ENCODE measurements around the gene ALG1.
A peak's percentile ranks its signal among the peaks of the same experiment; 100 is the strongest.
"Not testable (repeated sequence)": the region's sequence is repeated elsewhere in the genome, so short reads cannot be mapped to it uniquely, and the experiment has no call there.

Gene ALG1

GRCh38 chr16:5045499-5046115 is 26.0 kb upstream of the ALG1 start:
- no peak for DNase-seq

GRCh38 chr16:5046914-5047313 is 24.7 kb upstream of the ALG1 start:
- DNase-seq = no peak

DNA sequence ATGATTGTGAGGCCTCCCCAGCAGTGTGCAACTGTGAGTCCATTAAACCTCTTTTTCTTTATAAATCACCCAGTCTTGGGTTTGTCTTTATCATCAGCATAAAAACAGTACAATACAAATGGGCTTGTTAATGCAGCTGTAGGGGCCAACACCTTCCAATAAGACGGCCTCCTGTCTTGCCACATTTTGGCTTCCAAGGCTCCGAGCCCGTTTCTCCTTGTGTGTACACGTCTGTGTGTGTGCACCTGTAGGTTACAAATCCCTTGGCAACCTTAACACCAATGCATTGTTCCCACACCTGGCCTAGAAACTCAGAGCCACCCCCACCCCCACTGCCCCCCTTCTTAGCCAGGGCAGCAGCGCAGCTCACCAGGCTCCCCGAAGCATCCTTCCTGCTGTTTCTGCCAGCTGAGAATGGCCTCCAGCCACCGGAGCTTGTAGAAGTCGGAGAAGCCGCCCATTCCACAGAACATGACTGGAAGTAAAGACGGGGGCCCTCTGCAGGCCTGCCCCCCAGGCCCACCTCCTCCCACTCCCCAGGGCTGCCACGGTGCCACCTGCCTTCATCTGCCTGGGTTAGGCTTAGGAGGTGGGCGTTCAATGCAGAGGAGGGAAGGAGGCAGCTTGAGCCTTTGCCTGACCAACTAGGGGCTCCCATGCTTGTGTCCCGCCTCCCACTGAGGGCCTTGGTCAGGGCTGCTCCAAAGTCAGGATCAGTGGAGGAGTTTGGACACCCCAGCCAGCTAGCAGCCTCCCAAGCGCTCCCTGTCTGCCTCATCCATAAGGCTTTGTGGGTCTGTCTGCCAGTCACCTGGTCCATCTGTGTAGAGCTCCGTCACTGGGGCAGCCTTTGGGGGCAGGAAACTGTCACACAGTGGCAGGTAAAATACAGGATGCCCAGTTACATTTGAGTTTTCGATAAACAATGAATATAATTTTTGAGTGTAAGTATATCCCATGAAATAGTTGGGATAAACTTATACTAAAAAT is 16.5 kb upstream of the ALG1 start:
- no peak for DNase-seq

DNA sequence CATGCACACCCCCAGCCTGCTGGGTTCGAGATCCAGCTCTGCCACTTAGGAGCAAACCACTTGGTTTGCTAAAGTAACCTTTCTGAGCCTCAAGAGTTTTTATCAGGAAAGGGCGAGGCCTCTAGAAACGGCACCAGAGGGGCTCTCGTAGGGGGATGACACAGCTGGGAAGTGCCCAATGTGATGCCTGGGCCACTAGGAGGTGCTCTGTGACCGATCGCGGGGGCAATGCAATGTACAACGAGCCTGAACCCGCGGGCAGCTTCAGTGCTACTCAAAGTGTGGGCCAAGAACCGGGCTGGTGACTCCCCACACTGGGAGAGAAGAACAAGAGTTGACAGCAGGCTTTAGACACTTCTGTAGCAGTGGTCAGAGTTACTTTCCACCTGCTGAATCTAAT is 15.3 kb upstream of the ALG1 start:
- DNase-seq = peak; percentile 34

DNA sequence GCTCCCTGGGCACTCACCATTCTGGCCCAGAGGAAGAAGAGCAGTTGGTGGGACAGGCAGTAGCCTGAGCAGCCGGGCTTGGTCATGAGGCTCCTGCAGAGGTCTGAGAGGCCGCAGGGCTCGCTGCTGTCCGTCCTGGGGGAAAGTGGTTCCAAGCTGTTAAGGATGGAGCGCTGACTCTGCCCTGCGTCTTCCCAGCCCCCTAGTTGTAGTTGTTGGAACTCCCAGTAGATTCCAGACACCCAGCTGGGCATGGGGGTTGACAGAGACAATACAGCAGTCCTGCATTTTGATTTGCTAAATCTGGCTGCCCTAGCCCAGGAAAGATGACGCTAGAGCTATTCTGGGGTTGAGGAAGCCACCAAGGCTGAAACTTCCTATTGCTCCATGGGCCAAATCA is 13.2 kb upstream of the ALG1 start:
- no peak for DNase-seq

DNA sequence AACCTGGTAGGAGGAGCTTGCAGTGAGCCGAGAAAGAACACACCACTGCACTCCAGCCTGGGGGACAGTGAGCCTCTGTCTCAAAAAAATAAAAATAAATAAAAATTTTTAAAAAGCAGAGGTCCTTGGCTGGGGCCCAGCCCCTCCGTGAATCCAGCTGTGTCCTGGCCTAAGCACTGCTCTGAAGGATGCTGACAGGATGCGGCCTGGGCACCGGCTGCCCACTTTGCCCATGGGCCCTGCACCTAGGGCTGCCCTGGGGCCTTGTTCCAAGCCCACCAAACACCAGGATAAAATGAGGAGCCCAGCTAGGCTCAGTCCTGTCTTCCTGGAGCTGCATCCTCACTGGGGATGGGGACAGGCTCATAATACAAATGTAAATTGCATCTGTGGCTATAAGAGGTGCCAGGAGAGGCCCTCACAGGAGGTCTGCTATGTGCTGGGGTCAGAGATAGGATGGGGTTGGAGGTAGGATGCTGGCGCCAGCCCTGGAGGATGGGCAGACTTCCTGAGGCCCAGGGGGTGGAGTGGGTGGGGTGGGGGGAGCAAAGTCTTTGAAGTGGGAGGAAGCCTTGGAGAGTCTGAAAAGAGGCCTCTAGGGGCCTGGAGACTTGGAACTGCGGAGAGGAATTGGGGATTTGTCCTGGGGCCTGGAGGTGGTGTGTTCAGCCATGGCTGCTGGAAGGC is 12.1 kb upstream of the ALG1 start:
- no peak for DNase-seq

DNA sequence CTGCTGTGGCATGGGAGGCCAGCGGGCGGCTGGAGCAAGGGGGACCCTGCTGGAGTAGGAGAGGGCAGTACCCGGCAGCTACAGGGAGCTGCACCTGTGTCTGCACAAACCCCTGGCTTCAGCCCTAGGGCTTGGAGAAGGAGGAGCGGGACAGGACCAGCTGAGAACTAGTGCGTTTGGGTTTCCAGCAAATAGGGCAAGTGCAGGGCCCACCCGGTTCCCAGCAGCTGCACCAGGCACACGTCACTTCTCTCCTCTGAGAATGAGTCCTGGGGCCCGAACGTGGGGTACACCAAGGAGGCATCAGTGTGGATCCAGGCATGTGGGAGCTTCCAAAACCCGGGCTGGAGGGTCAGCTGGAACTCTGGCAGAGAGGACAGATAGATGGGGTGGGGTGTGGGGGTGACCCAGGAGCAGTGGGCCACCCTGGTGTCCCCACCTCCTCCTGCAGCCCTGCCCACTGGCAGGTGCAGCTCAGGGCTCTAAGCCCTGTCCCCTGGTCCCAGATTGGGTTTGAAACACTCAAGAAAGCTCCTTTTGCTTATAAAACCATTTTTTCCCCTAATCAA is 11.5 kb upstream of the ALG1 start:
- no peak for DNase-seq

DNA sequence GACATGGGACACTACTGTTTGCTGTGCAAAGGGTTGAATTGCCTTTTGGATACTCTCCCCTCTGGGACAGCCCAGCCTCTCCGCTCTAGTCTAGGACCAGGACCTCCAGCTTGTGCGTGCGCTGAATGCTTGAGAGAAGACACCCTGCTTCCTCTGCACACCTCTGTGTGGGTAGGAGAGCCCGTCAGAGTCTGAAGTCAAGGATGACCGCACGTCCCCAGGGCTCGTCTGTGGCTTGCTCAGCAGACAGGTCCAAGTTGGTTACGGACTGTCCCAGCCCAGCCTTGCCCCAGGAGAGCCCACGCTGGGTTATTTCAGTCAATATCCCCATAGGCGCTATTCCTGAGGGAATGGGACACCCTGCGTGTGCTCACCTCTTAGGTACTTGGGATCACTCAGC is 9.6 kb upstream of the ALG1 start:
- no peak for DNase-seq

GRCh38 chr16:5062790-5063765 is 8.6 kb upstream of the ALG1 start:
- DNase-seq = no peak

GRCh38 chr16:5064915-5065314 is 6.7 kb upstream of the ALG1 start:
- DNase-seq = no peak

- DNase-seq = no peak
Measured at GRCh38 chr16:5065326-5065725, 6.3 kb upstream of the ALG1 start.

GRCh38 chr16:5065813-5066212 is 5.8 kb upstream of the ALG1 start, which contains the start of gene C16orf89:
Gene C16orf89, minus strand, starts transcription at chr16:5065956. Its CDS starts 48 bp downstream, at chr16:5065908.
- no peak for DNase-seq

GRCh38 chr16:5066511-5066910 is 5.1 kb upstream of the ALG1 start:
- DNase-seq = no peak

DNA sequence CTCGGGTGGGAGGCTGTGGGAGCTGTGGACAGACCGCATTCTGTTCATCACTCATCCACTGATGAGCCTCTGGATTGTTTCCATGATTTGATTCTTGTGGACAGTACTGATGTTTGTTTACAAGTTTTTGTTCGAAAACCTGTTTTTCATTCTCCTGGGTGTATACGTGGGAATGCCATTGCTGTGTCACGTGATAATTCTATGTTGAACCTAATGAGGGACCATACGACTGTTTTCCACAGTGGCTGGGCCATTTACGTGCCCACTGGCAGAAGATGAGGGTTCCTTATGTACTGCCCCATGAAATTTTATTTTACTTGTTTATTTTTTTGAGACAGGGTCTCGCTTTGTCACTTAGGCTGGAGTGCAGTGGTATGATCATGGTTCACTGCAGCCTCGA is 2.6 kb upstream of the ALG1 start:
- DNase-seq = no peak

GRCh38 chr16:5069854-5070253 is 1.8 kb upstream of the ALG1 start:
- no peak for DNase-seq

GRCh38 chr16:5070431-5071186 is 1.0 kb upstream of the ALG1 start:
- no peak for DNase-seq

GRCh38 chr16:5071341-5071680 is 332 bp upstream of the ALG1 start:
- DNase-seq = no peak

DNA sequence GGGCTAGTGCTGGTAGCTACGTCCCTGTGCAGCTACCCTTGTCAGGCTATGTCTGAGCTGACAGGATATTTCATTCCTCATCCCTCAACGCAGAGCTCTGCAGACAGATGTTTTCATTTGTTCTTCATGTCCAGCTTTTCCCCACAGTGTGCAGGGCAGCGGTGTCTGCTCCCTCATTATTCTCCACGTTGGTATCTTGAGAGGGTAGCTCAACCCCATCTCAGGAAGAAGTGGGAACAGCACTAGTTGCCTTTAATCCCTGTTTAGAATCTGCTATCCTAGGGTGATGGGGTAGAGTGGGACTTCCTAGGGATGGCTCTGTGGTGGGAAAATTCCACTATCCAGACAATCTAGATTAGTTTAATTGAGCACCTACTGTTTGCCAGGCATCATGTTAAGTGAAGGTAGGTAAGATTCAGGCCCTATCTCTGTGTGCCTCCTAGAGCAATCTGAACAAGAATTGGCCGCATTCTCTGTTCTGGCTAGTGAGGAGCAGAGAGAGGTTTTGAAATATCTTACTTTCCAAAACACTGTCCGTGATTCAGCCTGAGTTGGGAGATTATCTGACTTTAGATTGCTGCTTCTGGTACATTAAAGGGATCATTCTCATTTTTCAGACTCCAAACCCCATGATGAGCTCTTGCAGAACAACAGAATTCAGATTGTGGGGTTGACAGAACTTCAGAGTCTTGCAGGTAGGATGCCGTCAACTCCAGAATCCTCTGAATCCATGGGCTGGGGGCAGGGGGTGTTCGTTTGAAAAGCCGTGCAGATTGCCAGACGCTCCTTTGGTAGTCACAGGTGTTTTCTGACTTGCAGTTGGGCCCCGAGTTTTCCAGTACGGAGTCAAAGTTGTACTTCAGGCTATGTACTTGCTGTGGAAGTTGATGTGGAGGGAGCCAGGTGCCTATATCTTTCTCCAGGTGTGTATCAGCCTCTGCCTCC is 963 bp downstream of the ALG1 start:
- DNase-seq = no peak

DNA sequence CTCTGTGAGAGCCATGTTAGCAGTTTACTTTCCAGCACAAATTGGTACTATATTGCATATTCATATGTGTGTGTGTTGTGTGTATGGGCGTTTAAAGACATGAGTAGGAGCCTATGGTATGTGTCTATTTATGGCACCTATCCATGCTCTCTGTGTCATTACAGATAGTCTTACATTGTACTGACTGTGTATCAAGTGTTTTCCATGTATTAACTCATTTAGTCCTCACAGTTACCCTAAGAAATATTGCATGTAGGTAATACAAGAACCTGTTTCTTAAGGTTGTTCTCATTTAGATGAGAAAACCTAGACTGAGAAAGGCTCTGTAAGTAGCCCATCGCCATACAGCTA is 1.6 kb downstream of the ALG1 start:
- DNase-seq = no peak

DNA sequence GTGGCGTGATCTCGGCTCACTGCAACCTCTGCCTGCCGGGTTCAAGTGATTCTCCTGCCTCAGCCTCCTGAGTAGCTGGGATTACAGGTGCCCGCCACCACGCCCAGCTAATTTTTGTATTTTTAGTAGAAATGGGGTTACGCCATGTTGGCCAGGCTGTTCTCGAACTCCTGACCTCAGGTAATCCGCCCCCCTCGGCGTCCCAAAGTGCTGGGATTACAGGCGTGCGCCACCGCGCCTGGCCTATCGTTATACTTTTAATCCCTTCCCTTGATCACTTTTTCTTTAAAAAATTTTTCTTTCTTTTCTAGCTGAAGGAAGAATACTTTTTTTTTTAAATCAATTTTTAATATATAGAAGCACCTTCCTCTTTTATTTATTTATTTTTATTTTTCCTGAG is 2.1 kb downstream of the ALG1 start:
- DNase-seq = not testable (repeated sequence)
